Measurements from ENCODE around the gene UBP1.

DNA sequence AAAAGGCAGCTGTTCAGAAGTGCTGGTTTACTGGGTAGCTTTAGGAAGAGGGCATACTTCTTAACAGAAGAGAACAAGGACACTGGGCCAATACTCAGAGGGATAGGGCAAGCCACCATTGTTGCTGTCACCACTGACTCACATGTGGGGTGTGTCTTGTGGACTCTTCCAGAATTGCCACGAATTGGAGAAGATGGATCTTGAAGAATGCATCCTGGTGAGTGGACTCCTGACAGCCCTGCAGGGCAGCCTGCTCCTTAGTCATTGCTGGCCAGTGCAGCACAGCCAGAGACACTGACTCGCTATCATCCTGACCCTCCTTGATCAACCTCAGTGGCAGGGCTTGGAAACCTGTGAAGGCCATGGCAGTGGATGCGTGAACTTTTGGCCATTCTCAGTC lies 62.3 kb downstream of the UBP1 start:
- TF ChIP-seq CTCF (IDR thresholded peaks at IDR 0.05; ENCODE audit: low read depth, low read length, missing input control) = no peak
- TF ChIP-seq FOXA1 (IDR thresholded peaks at IDR 0.05) = no peak
- no peak for TF ChIP-seq ATF3 (IDR thresholded peaks at IDR 0.05)
- no peak for TF ChIP-seq JUND (IDR thresholded peaks at IDR 0.05)
- TF ChIP-seq EGR1 (IDR thresholded peaks at IDR 0.05; ENCODE audit: low read depth in 2 of 2) = no peak
- no peak for TF ChIP-seq GABPA (IDR thresholded peaks at IDR 0.05 in 1 of 2, conservative IDR thresholded peaks at IDR 0.05 in 1 of 2)
- no peak for TF ChIP-seq RAD21 (IDR thresholded peaks at IDR 0.05)
- no peak for TF ChIP-seq TAF1 (conservative IDR thresholded peaks at IDR 0.05)
- TF ChIP-seq, protein P1, sequence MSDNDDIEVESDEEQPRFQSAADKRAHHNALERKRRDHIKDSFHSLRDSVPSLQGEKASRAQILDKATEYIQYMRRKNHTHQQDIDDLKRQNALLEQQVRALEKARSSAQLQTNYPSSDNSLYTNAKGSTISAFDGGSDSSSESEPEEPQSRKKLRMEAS (IDR thresholded peaks at IDR 0.05) = no peak
- no peak for TF ChIP-seq SP1 (IDR thresholded peaks at IDR 0.05)

Measured in liver (tissue), 3 donors.